Stimulated activated naive B cell treated with anti-CD40 and anti-IgM and Interleukin-4, amounts not matched to agents 10 μg/mL and 1 μg/mL and 100 μg/mL, for 72 hours (primary cell): ENCODE data around the gene NPFFR1.

Experiments used
- ATAC-seq, 2 donors: fragments of 150-1000 bp; cut with Tn5 transposase; replicated peaks; 2 replicates each; pipeline ENCODE4 v1.10.0; 2021; ENCODE audit warnings: moderate library complexity in 1 of 2
- DNase-seq: peaks from one replicate; pipeline ENCODE4 v3.0.0; 2021
- H3K27ac Mint-ChIP-seq: one replicate; pipeline ENCODE4 v1.8.0; 2022; ENCODE audit warnings: mild to moderate bottlenecking, mixed read lengths
- H3K27me3 Mint-ChIP-seq, 2 donors: one replicate each; pipeline ENCODE4 v1.8.0; 2022; ENCODE audit warnings: mixed read lengths in 2 of 2
- H3K36me3 Mint-ChIP-seq, 2 donors: one replicate each; pipeline ENCODE4 v1.8.0; 2022; ENCODE audit warnings: mixed read lengths in 2 of 2, mild to moderate bottlenecking in 1 of 2
- H3K4me1 Mint-ChIP-seq, 2 donors: one replicate each; pipeline ENCODE4 v1.8.0; 2022; ENCODE audit warnings: mixed read lengths in 2 of 2, mild to moderate bottlenecking in 1 of 2
- H3K4me3 Mint-ChIP-seq, 2 donors: one replicate each; pipeline ENCODE4 v1.8.0; 2022; ENCODE audit warnings: mild to moderate bottlenecking in 2 of 2, mixed read lengths in 2 of 2, moderate library complexity in 1 of 2
- H3K9me3 Mint-ChIP-seq, 2 donors: one replicate each; pipeline ENCODE4 v1.8.0; 2022; ENCODE audit warnings: mixed read lengths in 2 of 2, mild to moderate bottlenecking in 1 of 2

NPFFR1 gene, protein sequence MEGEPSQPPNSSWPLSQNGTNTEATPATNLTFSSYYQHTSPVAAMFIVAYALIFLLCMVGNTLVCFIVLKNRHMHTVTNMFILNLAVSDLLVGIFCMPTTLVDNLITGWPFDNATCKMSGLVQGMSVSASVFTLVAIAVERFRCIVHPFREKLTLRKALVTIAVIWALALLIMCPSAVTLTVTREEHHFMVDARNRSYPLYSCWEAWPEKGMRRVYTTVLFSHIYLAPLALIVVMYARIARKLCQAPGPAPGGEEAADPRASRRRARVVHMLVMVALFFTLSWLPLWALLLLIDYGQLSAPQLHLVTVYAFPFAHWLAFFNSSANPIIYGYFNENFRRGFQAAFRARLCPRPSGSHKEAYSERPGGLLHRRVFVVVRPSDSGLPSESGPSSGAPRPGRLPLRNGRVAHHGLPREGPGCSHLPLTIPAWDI

DNA sequence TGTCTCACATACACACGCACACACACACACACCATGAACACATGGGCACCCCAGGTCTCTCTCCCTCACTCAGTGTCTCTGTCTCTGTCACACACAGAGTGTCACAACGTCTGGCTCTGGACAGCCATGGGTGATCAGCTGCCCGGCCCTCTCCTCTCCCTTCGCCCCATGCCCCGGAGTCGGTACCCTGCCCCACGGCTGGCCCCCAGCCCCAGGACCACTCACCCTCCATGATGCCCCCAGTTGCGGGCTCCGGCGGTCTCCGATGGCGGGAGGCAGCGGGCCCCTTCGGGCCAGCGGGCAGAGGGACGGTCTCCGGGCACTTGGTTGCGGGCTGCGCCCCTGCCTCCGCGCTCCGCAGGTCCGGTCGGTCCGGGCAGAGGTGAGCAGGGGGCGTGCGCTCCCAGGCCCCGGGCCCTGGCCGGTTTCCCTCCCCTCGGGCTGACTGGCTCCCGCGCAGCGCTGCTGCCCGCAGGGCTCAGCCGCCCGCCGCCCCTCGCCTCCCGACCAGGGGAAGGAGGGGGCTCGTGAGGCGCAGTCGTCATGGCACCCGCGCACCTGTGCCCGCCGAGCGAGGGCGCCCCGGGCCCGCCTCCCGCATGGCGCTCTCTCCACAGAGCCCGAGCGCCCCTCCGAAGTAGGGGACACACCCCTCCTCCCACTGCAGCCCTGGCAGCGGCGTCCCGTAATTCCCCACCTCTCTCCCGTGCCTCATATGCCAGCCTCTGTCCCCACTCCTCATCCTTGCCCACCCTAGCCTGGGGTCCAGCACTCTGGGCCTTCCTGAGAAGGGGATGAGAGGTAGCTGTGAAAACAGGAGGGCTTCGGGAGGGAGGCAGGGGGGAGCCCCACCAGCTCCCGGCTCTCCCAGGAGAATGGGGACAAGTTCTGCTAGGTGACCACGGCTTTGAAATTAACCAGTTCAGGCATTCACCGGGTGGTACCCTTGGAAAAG is at the start of gene NPFFR1:
NPFFR1 (minus strand) TSS at position 560 of the 955 bp plus-strand sequence; CDS start at position 232, 328 bp downstream.
- peaks cover 4% of the 10 kb centered on the region in 2 donors for H3K4me1 Mint-ChIP-seq
- peak within 1 kb of the TSS in 1 of 2 donors; percentile 46 for H3K4me3 Mint-ChIP-seq
- peaks cover 56 to 79% of the 10 kb centered on the region in 2 donors for H3K27me3 Mint-ChIP-seq
- DNase-seq (no peak), ATAC-seq (peak in 1 of 2 donors; percentile 29)
- no peaks in the 10 kb centered on the region for H3K9me3 Mint-ChIP-seq
- H3K27ac Mint-ChIP-seq = no peak within 1 kb of the TSS
- H3K36me3 Mint-ChIP-seq = no peaks in the 10 kb centered on the region

DNA sequence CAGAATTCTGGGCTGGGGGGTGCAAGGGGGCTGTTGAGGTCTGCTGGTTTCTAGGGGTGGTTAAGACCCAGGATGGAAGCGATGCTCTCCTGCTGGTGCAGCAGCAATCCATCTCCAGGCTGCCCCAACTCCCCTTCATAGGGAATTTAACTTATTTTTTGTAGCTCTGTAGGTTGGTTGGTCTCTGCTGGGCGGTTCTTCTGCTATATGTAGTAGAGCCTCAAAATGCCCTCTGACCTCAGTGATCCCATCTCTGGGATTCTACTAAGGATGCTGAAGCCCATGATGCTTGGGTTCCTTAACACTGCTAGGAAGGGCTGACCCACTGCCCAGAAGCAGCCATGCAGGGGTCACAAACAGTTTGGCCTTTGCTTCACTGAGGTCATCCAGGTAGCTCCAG is 49.5 kb upstream of the NPFFR1 start:
- no peak overlapping the region for H3K27ac Mint-ChIP-seq
- H3K4me3 Mint-ChIP-seq = no peak overlapping the region

DNA sequence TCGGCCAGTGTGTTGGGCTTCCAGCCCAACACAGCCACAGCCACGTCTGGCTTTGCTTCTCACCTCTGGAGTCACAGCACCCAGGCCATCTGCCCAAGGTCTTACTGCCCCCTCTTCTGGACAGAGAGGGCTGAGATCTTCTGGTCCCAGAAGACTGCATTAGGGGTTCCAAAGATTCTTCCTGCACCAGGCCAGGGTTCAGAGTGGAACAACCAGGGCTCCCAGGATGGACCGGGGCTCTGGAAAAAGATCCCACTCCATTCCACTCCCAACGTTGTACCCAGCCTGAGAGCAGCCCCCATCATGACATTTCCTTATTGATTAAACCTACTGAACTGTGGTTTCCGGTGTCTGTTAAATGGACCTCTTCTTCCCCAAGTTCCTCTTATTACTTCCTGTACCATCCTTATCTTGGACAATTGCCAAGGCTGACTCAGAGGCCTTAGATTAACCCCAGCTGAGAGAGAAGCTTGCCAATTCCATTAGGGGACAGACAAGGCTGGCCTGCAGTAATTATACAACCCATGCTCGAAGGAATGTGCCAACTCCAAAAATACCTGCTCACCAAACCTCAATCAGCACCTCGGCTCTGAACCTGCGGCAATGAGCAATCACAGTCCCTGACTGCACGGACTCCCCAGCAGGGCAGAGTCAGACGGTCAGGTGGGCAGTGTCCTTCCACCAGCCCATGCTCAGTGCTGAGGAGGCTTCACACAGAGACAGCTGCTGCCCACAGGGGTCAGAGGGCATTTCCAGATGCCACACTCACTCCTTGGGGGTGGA is 47.9 kb upstream of the NPFFR1 start:
- peaks cover 19 to 40% of the 10 kb centered on the region in 2 donors for H3K4me1 Mint-ChIP-seq
- DNase-seq (peak; percentile 51), ATAC-seq (peak; percentile 97)
- H3K27ac Mint-ChIP-seq = peak overlapping the region; percentile 27
- peaks cover 63 to 85% of the 10 kb centered on the region in 2 donors for H3K27me3 Mint-ChIP-seq
- no peaks in the 10 kb centered on the region for H3K36me3 Mint-ChIP-seq
- peak overlapping the region; percentile 22 to 42 for H3K4me3 Mint-ChIP-seq
- no peaks in the 10 kb centered on the region for H3K9me3 Mint-ChIP-seq

More for the DNA sequence above, 49.5 kb upstream of the NPFFR1 start:
- no peak for DNase-seq
- H3K36me3 Mint-ChIP-seq = no peaks in the 10 kb centered on the region
- H3K27me3 Mint-ChIP-seq = peaks cover 71 to 92% of the 10 kb centered on the region in 2 donors
- no peak for ATAC-seq
- H3K4me1 Mint-ChIP-seq = peaks cover 21 to 47% of the 10 kb centered on the region in 2 donors
- H3K9me3 Mint-ChIP-seq = no peaks in the 10 kb centered on the region

DNA sequence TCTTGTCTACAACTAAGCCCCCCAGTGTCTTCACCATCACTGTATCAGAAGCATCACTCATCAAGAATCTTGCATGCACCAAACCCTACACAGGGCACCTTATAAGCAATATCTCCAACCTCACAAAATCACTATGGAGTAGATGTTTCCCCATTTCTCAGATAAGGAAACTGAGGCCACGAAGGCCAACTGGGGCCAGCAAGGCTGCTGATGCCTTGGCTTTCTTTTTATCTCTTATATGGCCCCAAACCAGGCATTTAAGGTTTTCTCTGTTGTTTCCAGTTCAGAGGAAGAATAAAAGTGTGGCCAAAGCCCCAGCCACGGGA is 47.3 kb upstream of the NPFFR1 start:
- no peak overlapping the region for H3K27ac Mint-ChIP-seq
- no peaks in the 10 kb centered on the region for H3K9me3 Mint-ChIP-seq
- DNase-seq (no peak), ATAC-seq (no peak)
- H3K4me1 Mint-ChIP-seq = peaks cover 19 to 41% of the 10 kb centered on the region in 2 donors
- H3K27me3 Mint-ChIP-seq = peaks cover 64 to 85% of the 10 kb centered on the region in 2 donors
- H3K36me3 Mint-ChIP-seq = no peaks in the 10 kb centered on the region
- no peak overlapping the region for H3K4me3 Mint-ChIP-seq

DNA sequence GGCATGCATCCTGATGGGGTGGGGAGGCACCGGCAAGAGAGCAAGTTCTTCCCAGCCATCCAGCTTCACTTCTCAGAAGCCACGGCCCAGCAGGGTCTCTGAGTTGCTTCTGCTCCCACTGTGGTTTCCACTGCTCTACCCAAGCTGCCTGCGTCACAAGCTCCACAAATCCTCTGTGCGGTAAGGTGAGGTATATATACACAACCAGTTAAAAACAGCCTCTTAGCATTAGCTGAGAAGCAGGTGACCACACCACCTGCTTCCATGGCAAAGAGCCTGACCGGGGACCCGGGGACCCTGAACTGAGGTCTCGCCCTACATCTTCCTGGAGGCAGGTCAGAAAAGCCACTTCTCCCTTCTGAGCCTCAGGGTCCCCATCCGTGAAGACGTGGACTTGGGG is 46.9 kb upstream of the NPFFR1 start:
- DNase-seq = no peak
- no peak for ATAC-seq
- Mint-ChIP-seq H3K4me3 (no peak overlapping the region), H3K36me3 (no peaks in the 10 kb centered on the region), H3K27ac (no peak overlapping the region), H3K9me3 (no peaks in the 10 kb centered on the region), H3K27me3 (peaks cover 65 to 85% of the 10 kb centered on the region in 2 donors), H3K4me1 (peaks cover 22 to 43% of the 10 kb centered on the region in 2 donors)

DNA sequence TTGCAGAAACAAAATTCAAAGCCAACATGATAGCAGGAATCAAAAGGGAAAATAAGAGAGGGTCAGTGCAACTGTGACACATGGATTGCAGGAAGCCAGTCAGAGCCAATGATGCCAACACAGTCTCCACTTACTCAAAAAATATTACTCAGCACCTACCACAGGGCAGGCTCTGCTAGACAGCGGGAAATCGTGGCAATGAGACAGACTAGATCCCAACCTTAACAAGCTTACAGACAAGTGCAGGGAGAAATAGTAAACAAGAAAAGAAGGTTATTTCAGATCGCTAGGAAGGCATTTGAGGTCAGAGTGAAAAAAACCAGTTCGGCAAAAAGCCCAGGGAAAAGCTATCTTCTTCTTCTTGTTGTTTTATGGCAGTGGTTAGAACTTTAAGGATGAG is 45.2 kb upstream of the NPFFR1 start:
- Mint-ChIP-seq H3K4me1 (peaks cover 34 to 57% of the 10 kb centered on the region in 2 donors), H3K9me3 (no peaks in the 10 kb centered on the region), H3K36me3 (no peaks in the 10 kb centered on the region), H3K27me3 (peaks cover 56 to 68% of the 10 kb centered on the region in 2 donors), H3K27ac (no peak overlapping the region), H3K4me3 (no peak overlapping the region)
- no peak for ATAC-seq
- no peak for DNase-seq

DNA sequence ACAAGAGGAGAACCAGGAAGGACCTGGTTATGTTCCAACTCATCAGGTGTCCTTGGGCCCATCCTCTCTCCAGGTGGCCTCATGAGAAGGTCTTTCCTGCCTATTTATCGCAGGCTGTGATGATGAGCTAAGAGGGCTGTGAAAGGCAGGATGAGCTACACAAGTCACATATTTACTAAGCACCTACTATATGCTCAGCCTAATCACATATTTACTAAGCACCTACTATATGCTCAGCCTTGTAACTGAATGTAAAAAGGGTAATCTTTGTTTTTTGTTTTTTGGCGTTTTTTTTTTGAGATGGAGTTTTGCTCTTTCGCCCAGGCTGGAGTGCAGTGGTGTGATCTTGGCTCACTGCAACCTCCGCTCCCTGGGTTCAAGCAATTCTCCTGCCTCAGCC is 44.2 kb upstream of the NPFFR1 start:
- Mint-ChIP-seq H3K4me3 (no peak overlapping the region), H3K4me1 (peaks cover 43 to 64% of the 10 kb centered on the region in 2 donors), H3K27ac (no peak overlapping the region), H3K36me3 (no peaks in the 10 kb centered on the region), H3K27me3 (peaks cover 56 to 58% of the 10 kb centered on the region in 2 donors), H3K9me3 (no peaks in the 10 kb centered on the region)
- DNase-seq (no peak), ATAC-seq (no peak)

DNA sequence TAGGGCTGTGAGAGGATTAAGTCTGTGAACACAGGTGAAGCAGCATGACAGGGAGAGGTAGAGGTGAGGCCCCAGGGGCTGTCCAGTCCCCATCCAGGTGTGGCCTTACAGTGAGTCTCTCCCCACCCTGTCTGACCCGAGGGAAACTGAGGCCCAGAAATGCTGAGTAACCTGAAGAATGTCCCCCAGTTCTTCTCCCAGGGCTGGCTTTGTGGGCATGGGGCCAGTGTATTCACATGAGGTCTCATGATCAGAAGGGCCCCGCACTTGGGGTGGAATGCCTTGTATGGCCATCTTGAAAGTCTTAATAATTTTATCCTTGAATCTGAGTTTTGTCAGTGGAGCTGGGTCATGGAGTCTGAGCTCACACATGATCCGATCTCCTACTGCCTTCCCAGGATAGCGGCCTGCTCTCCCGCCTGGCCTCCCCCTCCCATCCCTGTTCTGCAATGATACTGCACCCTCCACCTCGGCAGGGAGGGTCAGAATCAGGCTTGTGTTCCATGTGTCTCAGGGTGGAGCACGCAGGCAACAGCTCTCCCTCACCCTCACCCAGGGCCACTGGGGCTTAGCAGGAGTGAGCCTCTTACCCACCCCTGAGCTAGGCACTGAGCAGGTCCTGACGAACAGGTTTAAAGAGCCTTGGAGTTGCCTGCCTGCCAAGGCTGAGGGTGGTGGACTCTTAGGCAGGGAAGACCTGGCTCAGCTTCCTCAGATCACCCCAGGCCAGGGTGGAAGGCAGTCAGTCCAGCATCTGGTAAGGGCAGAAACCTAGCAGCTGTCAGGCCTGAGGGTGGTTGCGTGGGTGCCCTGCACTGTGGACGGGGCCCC is 41.4 kb upstream of the NPFFR1 start:
- Mint-ChIP-seq H3K4me3 (peak overlapping the region in 1 of 2 donors; percentile 1), H3K27ac (no peak overlapping the region), H3K4me1 (peaks cover 31 to 42% of the 10 kb centered on the region in 2 donors), H3K36me3 (no peaks in the 10 kb centered on the region), H3K9me3 (no peaks in the 10 kb centered on the region), H3K27me3 (peaks cover 33 to 34% of the 10 kb centered on the region in 2 donors)
- ATAC-seq = no peak
- DNase-seq = no peak

DNA sequence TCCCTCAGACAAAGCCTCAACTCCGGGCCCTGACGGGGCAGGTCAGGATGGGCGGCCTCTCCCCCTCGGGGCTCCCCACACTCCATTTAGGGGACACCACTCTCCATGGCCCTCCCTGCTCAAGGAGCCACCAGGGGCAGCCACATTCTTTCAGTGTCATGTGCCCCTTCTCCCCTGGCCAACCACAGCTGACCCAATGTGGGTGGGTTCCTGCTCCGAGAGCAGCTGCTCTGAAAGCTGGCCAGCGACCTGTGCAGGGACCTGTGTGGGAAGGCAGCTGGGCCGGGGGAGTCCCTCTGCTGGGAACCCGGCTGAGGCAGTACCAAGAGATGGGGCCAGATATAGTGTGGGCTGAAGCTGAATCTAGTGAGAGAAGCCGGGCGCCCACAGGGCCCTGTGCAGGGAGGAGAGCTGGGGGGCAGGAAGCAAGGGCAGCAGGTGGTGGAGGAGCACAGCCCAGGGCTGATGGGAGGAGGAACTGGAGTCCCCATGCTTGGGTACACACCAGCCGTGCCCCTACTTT is 40.6 kb upstream of the NPFFR1 start:
- ATAC-seq (peak; percentile 92 to 93), DNase-seq (peak; percentile 29)
- Mint-ChIP-seq H3K36me3 (no peaks in the 10 kb centered on the region), H3K27ac (no peak overlapping the region), H3K9me3 (no peaks in the 10 kb centered on the region), H3K4me1 (peaks cover 31 to 40% of the 10 kb centered on the region in 2 donors), H3K27me3 (peaks cover 27 to 28% of the 10 kb centered on the region in 2 donors), H3K4me3 (no peak overlapping the region)

DNA sequence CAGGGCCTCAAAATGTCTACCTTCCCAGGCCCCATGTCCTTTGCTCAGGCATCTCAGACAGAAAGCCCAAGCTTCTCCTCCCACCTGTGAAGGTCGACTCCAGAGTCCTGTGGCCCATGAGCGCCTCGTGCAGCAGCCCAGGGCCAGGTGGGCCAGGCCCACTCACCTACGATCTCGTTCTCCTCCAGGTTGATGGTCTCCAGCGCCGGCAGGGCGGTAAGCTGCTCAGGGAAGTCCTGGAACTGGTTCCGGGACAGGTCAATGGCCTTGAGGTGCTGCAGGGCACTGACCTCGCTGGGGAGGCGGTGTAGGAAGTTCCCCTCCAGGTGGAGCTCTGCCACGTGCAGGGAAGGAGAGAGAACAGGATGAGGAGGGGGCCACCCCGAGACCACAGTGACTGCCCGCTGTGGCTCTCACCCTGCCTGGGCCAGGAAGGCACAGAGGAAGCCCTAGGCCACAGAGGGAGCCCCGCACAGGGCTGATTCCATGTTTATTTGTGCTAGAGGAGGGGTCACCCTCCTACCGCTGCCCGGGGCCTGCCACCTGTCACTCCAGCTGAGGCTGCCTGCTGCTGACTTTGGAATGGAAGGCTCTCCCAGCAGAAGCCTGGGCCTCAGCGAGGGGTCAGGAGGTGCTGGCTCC is 40.0 kb upstream of the NPFFR1 start:
- no peaks in the 10 kb centered on the region for H3K9me3 Mint-ChIP-seq
- DNase-seq = no peak
- peak overlapping the region in 1 of 2 donors; percentile 19 for H3K4me3 Mint-ChIP-seq
- peak; percentile 7 to 24 for ATAC-seq
- H3K27me3 Mint-ChIP-seq = peaks cover 22% of the 10 kb centered on the region in 2 donors
- no peak overlapping the region for H3K27ac Mint-ChIP-seq
- H3K36me3 Mint-ChIP-seq = no peaks in the 10 kb centered on the region
- peaks cover 31 to 40% of the 10 kb centered on the region in 2 donors for H3K4me1 Mint-ChIP-seq

DNA sequence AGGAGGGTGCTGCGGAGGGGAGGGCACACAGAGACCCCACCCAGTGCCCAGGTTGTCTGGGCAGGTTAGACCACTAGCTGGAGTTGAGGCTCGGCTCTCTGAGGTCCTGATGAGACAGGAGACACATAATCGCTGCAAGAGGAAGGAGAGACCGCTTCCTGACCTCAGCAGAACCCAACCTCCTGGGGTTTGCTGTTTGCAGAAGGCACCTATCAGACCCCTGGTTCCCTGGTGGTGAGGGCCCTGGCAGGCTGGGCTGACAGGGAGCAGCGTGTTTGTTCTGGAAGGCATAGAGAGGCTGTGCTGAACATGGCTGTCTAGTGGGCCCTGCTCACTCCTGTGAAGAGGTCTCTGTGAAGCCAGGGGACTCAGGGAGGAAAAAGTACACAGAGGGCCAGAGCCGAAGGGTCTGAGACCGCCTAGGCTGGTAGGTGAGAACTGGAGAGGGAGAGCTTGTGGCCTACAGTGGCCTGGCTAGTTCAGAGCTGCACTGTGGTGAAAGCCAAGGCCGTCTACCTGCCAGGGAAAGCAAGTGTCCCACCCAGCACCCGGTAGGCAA is 39.4 kb upstream of the NPFFR1 start:
- peak; percentile 12 to 22 for ATAC-seq
- H3K27me3 Mint-ChIP-seq = peaks cover 19% of the 10 kb centered on the region in 2 donors
- no peaks in the 10 kb centered on the region for H3K9me3 Mint-ChIP-seq
- H3K36me3 Mint-ChIP-seq = no peaks in the 10 kb centered on the region
- peaks cover 31 to 40% of the 10 kb centered on the region in 2 donors for H3K4me1 Mint-ChIP-seq
- DNase-seq = no peak
- H3K4me3 Mint-ChIP-seq = no peak overlapping the region
- H3K27ac Mint-ChIP-seq = peak overlapping the region; percentile 80
